NCI-H510A (cell line): ENCODE data around the gene TBC1D1.
"Not testable (repeated sequence)": the region's sequence is repeated elsewhere in the genome, so short reads cannot be mapped to it uniquely, and the experiment has no call there.

ENCODE experiments used
- DNase-seq: peaks from one replicate; lab custom pipeline; 2025; lab: John Stamatoyannopoulos, UW

TBC1D1 gene

GRCh38 chr4:38016698-38017097, 125.8 kb downstream of the TBC1D1 start:
- no peak for DNase-seq

DNA sequence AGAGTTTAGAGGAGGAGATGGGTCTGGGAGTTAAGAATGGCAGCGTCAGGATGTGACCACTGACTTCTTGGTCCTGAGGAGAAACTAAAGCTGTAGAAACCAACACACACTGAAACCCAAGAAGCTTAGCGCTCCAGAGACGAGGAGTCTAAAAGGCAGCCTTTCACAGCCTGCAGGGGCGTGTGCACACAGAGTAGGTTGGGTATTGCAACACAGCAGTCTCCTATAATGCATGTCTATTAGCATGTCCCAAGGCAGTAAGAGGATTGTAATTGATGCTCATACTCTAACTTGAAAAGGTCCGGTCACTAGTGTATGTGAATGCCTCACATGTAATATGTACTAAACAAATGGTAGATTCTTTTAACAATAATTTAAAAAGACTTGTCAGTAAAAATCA, 126.7 kb downstream of the TBC1D1 start:
- no peak for DNase-seq

- no peak for DNase-seq
Measured at GRCh38 chr4:38020386-38020785, 129.5 kb downstream of the TBC1D1 start.

- DNase-seq = not testable (repeated sequence)
Measured at GRCh38 chr4:38020961-38021360, 130.1 kb downstream of the TBC1D1 start.

DNA sequence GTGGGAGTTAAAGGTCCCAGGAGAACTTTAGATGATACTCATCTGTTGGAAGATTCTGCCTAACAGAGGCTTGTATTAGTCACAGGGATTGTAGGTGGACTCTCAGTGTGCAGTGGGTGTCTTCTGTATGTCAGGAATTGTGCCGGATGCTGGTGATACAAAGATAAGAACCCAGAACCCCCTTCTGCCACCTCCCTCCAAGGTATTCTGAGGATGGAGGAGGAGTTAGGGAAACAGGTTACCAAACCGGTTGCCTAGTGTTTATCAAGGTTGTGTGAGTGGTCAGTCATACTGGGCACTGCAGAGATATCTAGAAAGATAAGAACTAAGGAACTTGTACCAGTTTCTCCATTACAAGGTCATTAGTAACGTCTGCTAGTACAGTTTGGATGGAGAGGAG, 130.9 kb downstream of the TBC1D1 start:
- no peak for DNase-seq

GRCh38 chr4:38023347-38024205, 132.7 kb downstream of the TBC1D1 start:
- no peak for DNase-seq

GRCh38 chr4:38024206-38024509, 133.3 kb downstream of the TBC1D1 start:
- no peak for DNase-seq

DNA sequence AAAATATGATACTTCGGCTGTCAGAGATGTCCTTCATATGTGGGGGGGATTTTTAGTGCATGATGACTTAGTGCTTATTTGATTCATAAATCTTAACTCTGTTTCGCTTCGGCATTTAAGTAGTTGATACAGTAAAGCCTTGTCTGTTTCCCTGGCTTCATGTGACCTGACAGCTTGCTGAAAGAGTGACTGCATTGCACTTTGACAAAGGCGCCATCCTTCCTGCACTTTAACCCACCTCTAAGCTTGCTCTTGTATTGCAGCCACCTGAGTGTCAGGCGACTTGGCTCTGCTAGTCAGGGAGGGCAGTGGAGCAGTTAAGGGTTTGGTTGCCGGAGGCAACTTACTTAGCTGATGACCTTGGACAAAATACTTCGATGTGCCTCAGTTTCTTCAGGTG, 134.8 kb downstream of the TBC1D1 start:
- DNase-seq = no peak

- no peak for DNase-seq
Measured at GRCh38 chr4:38026158-38026740, 135.4 kb downstream of the TBC1D1 start.

DNA sequence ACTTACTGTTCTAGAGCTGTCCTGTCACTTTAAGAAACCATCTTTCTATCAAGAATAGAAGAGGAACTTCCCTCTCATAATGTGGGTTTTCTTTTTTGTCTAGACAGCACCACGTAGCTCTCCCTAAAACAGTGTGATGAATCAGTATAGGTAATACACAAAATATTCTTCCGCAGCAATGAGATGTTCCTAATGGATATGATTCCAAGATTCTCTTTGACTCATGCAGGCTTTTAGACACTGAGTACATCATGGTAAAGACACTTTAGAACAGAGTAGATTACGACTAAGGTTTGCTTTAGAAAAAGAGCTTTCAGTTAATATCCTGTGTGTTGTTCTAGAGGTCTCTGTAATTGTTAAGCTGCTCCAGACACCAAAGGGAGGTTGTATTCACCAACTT, 139.1 kb downstream of the TBC1D1 start:
- DNase-seq = no peak

DNA sequence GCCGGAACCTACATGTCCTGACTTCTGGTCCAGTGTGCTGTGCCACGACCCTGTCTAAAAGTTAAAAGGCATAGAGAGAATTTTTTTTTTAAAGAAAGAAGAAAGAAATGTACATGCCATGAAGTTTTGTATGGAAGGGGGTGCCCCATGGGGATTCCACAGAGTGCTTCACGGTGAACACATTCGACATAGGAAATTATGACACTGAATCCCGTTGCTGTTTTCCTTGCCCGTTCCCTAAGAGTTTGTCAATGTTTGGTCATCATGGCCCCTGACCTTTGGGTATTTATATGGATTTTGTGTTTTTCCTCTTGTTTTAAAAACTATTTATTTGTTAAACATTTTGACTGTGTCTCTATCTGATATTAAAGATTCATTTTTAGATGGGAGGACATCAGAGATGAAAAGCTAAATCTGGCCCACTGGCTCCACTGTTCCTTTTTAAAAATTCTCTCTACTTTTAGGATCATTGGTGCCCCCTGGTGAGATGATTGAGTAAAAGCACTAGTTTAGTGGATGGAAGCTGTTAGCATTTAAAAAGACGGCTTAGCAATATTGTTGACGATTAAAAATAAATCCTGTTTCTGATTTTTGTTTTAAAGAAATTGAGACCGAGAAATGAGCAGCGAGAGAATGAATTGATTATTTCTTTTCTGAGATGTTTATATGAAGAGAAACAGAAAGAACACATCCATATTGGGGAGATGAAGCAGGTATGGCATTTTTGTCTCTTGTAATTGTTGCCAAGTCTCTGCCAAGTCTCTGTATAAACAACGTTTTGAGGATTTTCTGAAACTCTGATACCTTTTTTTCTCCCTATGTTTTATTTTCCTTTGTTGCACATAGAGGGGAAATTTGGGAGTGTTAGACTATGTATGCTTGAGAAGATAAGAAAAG, 144.3 kb downstream of the TBC1D1 start:
- DNase-seq = peak; percentile 5

DNA sequence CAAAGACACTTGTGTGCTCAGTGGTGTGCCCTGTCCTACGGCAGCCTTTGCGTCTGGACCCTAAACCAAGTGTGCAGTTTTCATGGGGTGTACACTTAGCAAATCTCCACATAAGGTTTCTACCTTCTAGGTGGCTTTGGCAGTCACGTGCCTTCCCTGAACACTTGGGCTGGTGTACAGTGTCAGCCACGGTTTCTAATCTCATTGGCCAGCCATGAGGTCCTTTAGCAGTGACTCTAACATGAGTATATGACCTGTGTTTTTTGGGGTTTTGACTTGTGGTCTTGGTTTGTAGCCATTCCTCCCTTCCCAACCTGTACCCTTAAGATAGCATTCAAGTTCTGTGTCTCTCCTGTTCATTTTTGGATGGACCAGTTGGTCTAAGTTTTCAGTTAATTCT, 145.7 kb downstream of the TBC1D1 start:
- DNase-seq = no peak

DNA sequence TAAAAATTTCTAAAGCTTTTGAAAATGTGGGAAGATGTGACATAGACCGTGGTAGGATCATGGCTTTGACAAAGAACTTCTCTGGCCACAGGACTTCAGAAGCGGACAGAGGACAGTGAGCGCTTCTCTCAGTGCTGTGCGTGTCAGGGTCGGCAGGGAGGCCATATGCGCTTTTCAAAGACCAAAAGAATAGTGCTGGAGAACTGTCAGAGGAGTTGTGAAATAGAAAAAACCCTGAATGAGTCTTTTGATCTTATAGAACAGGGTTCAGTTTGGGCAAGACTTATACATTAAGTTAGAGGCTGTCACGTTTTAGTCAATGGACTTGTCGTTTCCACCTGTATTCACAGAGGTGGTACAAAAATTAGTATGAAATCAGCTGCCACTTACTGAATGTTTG, 146.7 kb downstream of the TBC1D1 start:
- no peak for DNase-seq

- DNase-seq = no peak
Measured at GRCh38 chr4:38040619-38041018, 149.7 kb downstream of the TBC1D1 start.

DNA sequence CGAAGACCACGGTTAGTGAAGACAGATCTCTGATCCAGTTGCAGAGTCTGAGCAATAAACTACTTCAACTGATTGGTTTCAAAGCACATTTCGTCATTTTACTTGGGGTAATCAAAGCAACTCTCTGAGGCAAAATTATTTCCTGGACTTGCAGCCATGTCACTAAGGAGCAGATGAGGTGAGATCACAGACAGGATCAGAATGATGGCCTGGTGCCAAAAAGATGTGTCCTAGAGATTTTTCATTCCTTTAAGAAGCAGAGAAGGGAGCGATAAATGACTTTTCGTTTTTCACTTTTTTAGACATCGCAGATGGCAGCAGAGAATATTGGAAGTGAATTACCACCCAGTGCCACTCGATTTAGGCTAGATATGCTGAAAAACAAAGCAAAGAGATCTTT, 153.2 kb downstream of the TBC1D1 start:
- DNase-seq = no peak

DNA sequence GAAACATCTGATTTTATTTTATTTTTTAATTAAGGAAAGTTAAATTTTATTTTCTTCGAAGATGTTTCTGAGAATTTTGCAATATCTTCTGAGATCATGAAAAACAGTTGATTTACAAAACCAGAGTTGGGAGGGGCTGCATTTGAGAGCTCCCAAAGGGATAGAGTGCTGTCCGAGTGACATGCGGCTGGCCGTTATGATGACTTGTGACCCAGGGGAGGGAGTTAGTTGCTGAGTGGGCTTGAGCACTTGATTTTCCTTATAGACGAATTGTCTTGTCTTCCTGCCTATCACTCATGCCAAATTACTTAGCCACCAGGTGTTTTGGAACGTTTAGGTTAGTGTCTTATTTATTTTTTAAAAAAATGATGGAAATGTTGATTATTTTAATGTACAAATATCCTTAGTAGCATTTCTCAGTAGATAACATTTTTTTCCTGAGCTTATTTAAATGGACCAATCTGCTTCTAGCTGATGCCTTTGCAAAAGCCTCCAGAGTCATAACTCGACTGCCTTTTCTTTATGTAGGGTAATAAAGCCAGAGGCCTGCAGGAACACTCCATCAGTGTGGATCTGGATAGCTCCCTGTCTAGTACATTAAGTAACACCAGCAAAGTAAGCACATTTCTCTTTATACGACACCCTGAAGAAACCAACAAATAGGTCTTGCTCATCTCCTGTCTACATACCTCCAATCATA, 154.6 kb downstream of the TBC1D1 start:
- no peak for DNase-seq

DNA sequence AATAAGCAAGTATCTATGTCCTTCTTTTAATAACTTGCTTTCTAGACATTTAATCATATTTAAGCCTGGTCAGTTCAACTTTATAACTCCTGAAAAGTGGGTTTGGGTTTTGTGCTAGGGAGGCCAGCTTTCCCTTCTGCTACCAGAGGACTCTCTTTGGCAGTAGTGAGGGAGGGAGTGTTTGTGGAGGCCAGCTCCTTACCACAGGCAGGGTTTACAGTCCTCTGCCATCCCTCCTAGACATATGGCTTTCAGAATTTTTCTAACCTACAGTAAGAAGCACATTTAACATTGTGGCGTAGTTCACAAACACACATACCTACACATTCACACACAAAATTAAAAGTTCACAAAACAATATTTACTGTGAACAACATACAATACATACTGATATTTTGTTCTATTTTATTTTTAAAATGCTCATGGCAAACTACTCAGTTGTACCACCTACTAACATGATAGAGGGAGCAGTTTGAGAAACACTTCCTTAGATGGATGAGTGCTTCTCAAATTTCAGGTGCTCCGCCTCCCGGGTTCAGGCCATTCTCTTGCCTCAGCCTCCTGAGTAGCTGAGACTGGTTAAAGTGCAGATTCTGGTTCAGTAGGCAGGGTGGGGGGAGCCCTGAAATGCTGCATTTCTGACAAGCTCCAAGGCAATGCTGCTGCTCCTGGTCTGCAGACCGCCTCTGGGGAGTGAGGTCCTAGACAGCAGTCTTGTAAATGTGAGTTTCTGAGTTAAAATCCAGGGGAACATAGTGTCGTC, 156.0 kb downstream of the TBC1D1 start:
- DNase-seq = no peak

DNA sequence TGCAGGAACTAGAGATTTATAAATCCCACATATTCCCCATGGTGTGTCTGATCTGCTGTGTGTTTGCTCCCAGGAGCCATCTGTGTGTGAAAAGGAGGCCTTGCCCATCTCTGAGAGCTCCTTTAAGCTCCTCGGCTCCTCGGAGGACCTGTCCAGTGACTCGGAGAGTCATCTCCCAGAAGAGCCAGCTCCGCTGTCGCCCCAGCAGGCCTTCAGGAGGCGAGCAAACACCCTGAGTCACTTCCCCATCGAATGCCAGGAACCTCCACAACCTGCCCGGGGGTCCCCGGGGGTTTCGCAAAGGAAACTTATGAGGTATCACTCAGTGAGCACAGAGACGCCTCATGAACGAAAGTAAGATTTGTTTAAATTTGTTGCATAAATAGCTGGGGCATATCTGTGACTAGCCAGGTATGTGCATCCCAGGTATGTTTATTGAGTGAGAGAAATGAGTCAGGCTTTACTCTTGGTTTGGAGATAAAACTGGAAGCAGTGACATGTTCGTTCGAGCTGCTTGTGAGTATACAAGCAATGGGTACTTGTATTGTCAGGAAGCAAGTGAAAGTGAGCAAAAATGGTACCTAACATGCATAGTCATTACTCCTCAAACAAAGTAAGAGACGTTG, 158.8 kb downstream of the TBC1D1 start:
- DNase-seq = no peak

- DNase-seq = no peak
Measured at GRCh38 chr4:38050560-38051350, 159.9 kb downstream of the TBC1D1 start.

DNA sequence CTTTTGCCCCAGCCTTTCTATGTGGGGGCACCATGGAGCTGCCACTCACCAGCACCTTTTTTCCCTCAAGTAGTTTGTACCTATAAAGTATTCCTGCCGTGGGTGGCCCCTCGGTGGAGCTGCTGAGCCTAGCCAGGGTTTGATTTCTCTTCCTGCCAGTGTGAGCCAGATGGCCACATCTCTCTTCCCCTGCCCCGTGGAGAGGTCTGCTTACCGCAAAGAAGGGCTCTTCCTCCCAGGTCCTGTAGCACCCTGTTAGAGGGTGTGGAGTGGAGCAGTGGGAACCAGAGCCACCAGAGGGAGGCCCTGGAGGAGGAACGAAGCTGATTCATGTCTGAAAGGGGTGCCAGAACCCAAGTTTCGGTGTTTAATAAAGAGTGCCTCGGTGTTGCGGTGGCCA, 164.7 kb downstream of the TBC1D1 start:
- DNase-seq = no peak
